ENCODE measurements around the gene ARHGAP44.

DNA sequence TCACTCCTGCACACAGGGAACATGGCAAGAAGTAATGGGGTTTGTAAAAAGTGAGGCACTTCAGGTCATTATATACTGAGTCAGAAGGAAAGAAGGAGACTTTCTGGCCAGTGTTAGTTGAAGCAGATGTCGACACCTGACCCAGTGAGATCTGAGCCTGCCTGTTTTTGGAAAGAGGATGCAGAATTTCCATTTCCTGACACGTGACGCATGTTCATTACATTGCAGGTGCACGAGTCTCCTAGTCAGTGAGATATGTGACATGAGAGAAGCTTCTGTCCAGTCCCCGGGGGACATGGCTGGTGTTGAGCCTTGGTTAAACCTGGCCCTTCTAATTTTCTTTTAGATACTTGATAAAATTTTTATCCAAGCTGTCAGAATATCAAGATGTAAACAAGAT, 166.2 kb downstream of the ARHGAP44 start:
- TF ChIP-seq YY1 (IDR thresholded peaks at IDR 0.05; ENCODE audit: insufficient read depth, insufficient read length) (no peak), ZNF274 (IDR thresholded peaks at IDR 0.05; ENCODE audit: low read depth, low read length) (no peak), SUZ12 (IDR thresholded peaks at IDR 0.05; ENCODE audit: extremely low read depth, insufficient read depth, insufficient read length) (no peak)
